ENCODE measurements around the gene DNMT3L.
A peak's percentile ranks its signal among the peaks of the same experiment; 100 is the strongest.
"Not testable (repeated sequence)": the region's sequence is repeated elsewhere in the genome, so short reads cannot be mapped to it uniquely, and the experiment has no call there.

DNMT3L gene

GRCh38 chr21:44261675-44262295, at the start of gene DNMT3L:
Gene DNMT3L, minus strand, starts transcription at chr21:44261897. Its CDS starts 638 bp downstream, at chr21:44261259.
- DNase-seq (ENCODE audit: low read depth in 2 of 2), result no peak

- no peak for DNase-seq (ENCODE audit: low read depth in 2 of 2)
Measured at GRCh38 chr21:44310628-44311507, 49.2 kb upstream of the DNMT3L start.

- no peak for DNase-seq (ENCODE audit: low read depth in 2 of 2)
Measured at GRCh38 chr21:44306936-44307704, 45.4 kb upstream of the DNMT3L start.

GRCh38 chr21:44305691-44306090, 44.0 kb upstream of the DNMT3L start:
- DNase-seq (ENCODE audit: low read depth in 2 of 2), result no peak

- DNase-seq (ENCODE audit: low read depth in 2 of 2), result no peak
Measured at GRCh38 chr21:44304877-44305293, 43.2 kb upstream of the DNMT3L start.

GRCh38 chr21:44304011-44304616, 42.4 kb upstream of the DNMT3L start:
- no peak for DNase-seq (ENCODE audit: low read depth in 2 of 2)

- DNase-seq (ENCODE audit: low read depth in 2 of 2), result no peak
Measured at GRCh38 chr21:44303490-44303981, 41.8 kb upstream of the DNMT3L start.

- DNase-seq (ENCODE audit: low read depth in 2 of 2), result not testable (repeated sequence)
Measured at GRCh38 chr21:44302573-44303401, 41.1 kb upstream of the DNMT3L start.

GRCh38 chr21:44301961-44302406, 40.3 kb upstream of the DNMT3L start:
- no peak for DNase-seq (ENCODE audit: low read depth in 2 of 2)

- no peak for DNase-seq (ENCODE audit: low read depth in 2 of 2)
Measured at GRCh38 chr21:44301141-44301540, 39.4 kb upstream of the DNMT3L start.

GRCh38 chr21:44300262-44300959, 38.7 kb upstream of the DNMT3L start:
- peak; percentile 51 to 62 for DNase-seq (ENCODE audit: low read depth in 2 of 2)

- DNase-seq (ENCODE audit: low read depth in 2 of 2), result peak; percentile 62 to 69
Measured at GRCh38 chr21:44299458-44300261, 38.0 kb upstream of the DNMT3L start, which contains the start of gene PFKL. Gene PFKL, plus strand, starts transcription at chr21:44300053. Its CDS starts 53 bp downstream, at chr21:44300106.

- no peak for DNase-seq (ENCODE audit: low read depth in 2 of 2)
Measured at GRCh38 chr21:44299085-44299457, 37.4 kb upstream of the DNMT3L start.

- DNase-seq (ENCODE audit: low read depth in 2 of 2), result no peak
Measured at GRCh38 chr21:44298301-44298700, 36.6 kb upstream of the DNMT3L start.

- peak; percentile 54 to 62 for DNase-seq (ENCODE audit: low read depth in 2 of 2)
Measured at GRCh38 chr21:44297525-44298290, 36.0 kb upstream of the DNMT3L start.

GRCh38 chr21:44296916-44297315, 35.2 kb upstream of the DNMT3L start:
- DNase-seq (ENCODE audit: low read depth in 2 of 2), result no peak

- no peak for DNase-seq (ENCODE audit: low read depth in 2 of 2)
Measured at GRCh38 chr21:44296103-44296519, 34.4 kb upstream of the DNMT3L start.

- DNase-seq (ENCODE audit: low read depth in 2 of 2), result no peak
Measured at GRCh38 chr21:44295646-44296045, 33.9 kb upstream of the DNMT3L start.

Data from stimulated activated CD8-positive, alpha-beta memory T cell treated with anti-CD3 and anti-CD28 coated beads, Interleukin-15, amount 100 ng/mL, for 48 hours (primary cell).